ENCODE results near the gene MIGA1.
"Not testable (repeated sequence)": the region's sequence is repeated elsewhere in the genome, so short reads cannot be mapped to it uniquely, and the experiment has no call there.

Gene MIGA1

GRCh38 chr1:77779529-77780281 lies at the start of gene MIGA1:
Gene MIGA1 (plus strand): TSS chr1:77779649. CDS start chr1:77783253, 3,604 bp downstream.
- DNase-seq (ENCODE audit: low spot score) = peak; percentile 92

- DNase-seq (ENCODE audit: low spot score) = no peak
These were observed 47.4 kb upstream of the MIGA1 start for GRCh38 chr1:77732090-77732489.

- no peak for DNase-seq (ENCODE audit: low spot score)
These were observed 40.2 kb upstream of the MIGA1 start for GRCh38 chr1:77739235-77739634.

- no peak for DNase-seq (ENCODE audit: low spot score)
These were observed 38.1 kb upstream of the MIGA1 start for GRCh38 chr1:77741316-77741715.

GRCh38 chr1:77742011-77742555 lies 37.4 kb upstream of the MIGA1 start:
- DNase-seq (ENCODE audit: low spot score) = no peak

GRCh38 chr1:77744576-77744975 lies 34.9 kb upstream of the MIGA1 start:
- no peak for DNase-seq (ENCODE audit: low spot score)

GRCh38 chr1:77749489-77749888 lies 30.0 kb upstream of the MIGA1 start:
- DNase-seq (ENCODE audit: low spot score) = not testable (repeated sequence)

- no peak for DNase-seq (ENCODE audit: low spot score)
These were observed 23.2 kb upstream of the MIGA1 start for GRCh38 chr1:77756052-77756754.

GRCh38 chr1:77757066-77757584 lies 22.3 kb upstream of the MIGA1 start:
- no peak for DNase-seq (ENCODE audit: low spot score)

- no peak for DNase-seq (ENCODE audit: low spot score)
These were observed 21.8 kb upstream of the MIGA1 start for GRCh38 chr1:77757603-77758002.

GRCh38 chr1:77759071-77760028 lies 20.1 kb upstream of the MIGA1 start, which contains the start of gene USP33:
Gene USP33 (minus strand): TSS chr1:77759852. CDS start chr1:77741697, 18,155 bp downstream.
- DNase-seq (ENCODE audit: low spot score) = peak; percentile 87

GRCh38 chr1:77762072-77762476 lies 17.4 kb upstream of the MIGA1 start:
- peak; percentile 46 for DNase-seq (ENCODE audit: low spot score)

GRCh38 chr1:77768006-77768405 lies 11.4 kb upstream of the MIGA1 start:
- no peak for DNase-seq (ENCODE audit: low spot score)

GRCh38 chr1:77776007-77776700 lies 3.3 kb upstream of the MIGA1 start:
- no peak for DNase-seq (ENCODE audit: low spot score)

- no peak for DNase-seq (ENCODE audit: low spot score)
These were observed 2.2 kb downstream of the MIGA1 start for GRCh38 chr1:77781683-77782082.

- DNase-seq (ENCODE audit: low spot score) = no peak
These were observed 3.7 kb downstream of the MIGA1 start for GRCh38 chr1:77783141-77783540.

- DNase-seq (ENCODE audit: low spot score) = not testable (repeated sequence)
These were observed 6.8 kb downstream of the MIGA1 start for GRCh38 chr1:77786093-77786741.

- no peak for DNase-seq (ENCODE audit: low spot score)
These were observed 15.1 kb downstream of the MIGA1 start for GRCh38 chr1:77794550-77794949.

- DNase-seq (ENCODE audit: low spot score) = no peak
These were observed 17.4 kb downstream of the MIGA1 start for GRCh38 chr1:77796695-77797405.

GRCh38 chr1:77797991-77798390 lies 18.5 kb downstream of the MIGA1 start:
- DNase-seq (ENCODE audit: low spot score) = no peak

Measured in LoVo (cell line).